HG02571 (cell line): Measurements from ENCODE around the gene NLRP10.
"Not testable (repeated sequence)": the region's sequence is repeated elsewhere in the genome, so short reads cannot be mapped to it uniquely, and the experiment has no call there.

Source experiments
- ATAC-seq: cut with Tn5 transposase; IDR thresholded peaks from one replicate; pipeline ENCODE4 v1.9.1; 2021; ENCODE audit warnings: mild to moderate bottlenecking, moderate library complexity; ENCODE audit not compliant: unreplicated experiment

NLRP10 gene, protein sequence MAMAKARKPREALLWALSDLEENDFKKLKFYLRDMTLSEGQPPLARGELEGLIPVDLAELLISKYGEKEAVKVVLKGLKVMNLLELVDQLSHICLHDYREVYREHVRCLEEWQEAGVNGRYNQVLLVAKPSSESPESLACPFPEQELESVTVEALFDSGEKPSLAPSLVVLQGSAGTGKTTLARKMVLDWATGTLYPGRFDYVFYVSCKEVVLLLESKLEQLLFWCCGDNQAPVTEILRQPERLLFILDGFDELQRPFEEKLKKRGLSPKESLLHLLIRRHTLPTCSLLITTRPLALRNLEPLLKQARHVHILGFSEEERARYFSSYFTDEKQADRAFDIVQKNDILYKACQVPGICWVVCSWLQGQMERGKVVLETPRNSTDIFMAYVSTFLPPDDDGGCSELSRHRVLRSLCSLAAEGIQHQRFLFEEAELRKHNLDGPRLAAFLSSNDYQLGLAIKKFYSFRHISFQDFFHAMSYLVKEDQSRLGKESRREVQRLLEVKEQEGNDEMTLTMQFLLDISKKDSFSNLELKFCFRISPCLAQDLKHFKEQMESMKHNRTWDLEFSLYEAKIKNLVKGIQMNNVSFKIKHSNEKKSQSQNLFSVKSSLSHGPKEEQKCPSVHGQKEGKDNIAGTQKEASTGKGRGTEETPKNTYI

GRCh38 chr11:7965386-7965785, at the start of gene NLRP10:
TSS of gene NLRP10 (minus strand) at chr11:7965447. CDS start at chr11:7963495, 1,952 bp downstream.
- no peak for ATAC-seq

DNA sequence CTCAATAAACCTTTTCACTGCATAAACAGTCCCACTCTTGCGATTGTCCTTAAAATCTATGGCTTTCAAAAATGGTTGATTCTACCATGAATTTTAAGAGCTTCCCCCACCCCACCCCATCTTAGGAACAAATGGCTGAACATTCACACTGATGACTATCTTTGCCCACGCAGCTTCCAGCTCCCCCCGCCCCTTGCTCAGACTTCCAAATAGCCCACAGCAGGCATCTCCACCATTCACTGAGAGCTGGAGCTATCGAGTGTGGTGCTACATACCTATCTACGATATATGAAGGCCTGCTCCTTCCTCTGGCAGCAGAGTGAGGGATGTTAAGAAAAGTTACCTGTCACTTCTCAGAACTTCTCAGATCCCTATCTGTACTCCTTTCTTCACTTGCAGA, 48.6 kb upstream of the NLRP10 start:
- ATAC-seq, result no peak

DNA sequence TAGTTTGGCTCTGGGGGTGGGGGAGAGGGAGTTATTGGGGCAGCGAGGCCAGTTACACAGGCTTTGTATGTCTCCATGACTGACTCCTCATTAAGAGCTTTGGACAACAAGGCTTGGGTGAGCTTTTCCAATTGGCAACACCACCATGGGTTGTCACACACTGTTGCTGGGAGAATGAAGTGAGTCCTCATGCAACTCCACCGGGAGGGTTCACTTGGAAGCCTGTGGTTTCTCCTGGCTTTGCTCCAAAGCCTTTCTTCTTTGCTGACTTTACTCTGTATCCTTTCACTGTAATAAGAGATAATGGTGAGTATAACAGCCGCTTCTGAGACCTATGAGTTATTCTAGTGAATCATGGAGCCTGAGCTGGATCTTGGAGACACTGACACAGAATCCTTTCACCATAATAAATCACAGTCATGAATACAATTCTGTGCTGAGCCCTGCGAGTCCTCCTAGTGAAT, 46.8 kb upstream of the NLRP10 start:
- ATAC-seq, result no peak

DNA sequence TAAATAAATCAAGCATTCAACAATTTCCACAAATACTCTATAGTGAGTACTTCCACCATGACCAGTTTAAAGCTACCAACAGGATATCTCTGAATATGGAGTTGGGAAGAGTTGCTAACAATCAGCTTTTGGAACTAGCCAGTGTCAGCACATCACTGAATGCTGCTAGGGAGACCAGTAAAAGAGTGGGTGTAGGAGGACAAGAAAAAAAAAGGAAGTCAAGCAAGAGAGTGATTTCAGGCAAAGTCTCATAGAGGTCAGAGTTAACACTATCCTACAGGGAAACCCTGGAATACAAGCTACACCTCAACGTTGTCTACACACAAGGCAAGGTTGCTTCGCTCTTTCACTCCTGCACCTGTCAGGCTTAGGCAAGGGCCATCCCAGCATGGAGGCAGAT, 46.1 kb upstream of the NLRP10 start:
- ATAC-seq, result no peak

GRCh38 chr11:8009856-8010255, 44.6 kb upstream of the NLRP10 start:
- ATAC-seq, result no peak

DNA sequence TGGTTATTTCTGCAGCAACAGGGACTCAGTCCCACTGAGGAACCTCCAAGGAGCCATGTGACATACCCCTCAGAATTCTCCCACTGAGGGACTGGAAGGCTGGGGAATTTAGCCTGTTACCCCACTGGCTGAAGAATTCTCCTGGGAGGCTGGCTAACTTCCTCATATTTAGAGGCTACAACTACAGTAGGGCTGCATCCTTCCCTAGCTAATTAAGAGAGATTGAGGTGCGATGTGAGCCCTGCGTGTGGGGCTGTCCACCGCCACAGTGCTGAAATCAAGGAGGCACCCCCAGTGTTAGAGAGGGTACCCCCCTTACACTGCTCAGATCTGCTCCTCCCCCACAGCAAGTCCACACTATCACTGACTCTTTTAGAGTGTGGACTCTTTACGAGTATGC, 43.0 kb upstream of the NLRP10 start:
- no peak for ATAC-seq

GRCh38 chr11:8006349-8006977, 41.2 kb upstream of the NLRP10 start:
- peak; percentile 56 for ATAC-seq

DNA sequence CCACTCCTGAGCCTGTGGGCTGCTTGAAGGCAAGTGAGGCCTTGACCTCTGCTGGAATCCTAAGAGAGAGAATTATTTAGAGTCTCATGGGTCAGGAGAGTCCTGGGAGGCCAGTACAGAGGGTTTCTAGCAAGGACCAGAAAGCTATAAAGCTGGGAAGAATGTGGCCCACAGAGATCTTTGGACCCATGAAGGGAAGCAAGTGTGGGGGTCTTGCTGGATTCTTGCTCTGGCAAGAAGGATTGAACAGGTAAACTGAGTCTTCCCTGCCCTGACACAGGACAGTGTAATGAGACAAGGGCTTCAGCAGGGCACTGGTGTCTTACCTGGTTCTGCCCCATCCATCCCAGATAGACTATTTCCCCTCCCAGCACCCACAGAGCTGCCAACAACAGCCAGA, 40.3 kb upstream of the NLRP10 start:
- no peak for ATAC-seq

GRCh38 chr11:8004008-8004407, 38.8 kb upstream of the NLRP10 start:
- no peak for ATAC-seq

DNA sequence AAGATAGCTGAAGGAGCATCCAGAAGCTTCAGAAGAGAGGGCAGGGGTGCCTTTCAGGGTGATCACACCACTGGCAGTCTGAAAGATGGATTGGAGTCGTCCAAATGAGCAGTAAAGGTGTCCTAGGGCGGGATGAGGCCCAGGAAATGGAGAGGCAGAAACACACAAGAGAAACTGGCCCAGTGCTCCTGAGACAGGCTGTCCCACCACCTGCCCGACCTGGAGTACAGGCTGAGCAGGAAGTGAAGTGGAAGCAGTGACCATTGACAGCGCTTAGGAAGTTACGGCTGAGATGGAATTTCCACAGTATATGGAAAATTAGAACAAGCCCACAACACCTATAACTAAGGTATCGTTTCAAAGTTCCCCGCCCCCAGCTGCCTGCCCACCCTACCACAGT, 37.9 kb upstream of the NLRP10 start:
- ATAC-seq, result no peak

- ATAC-seq, result no peak
Measured at GRCh38 chr11:8002676-8003075, 37.4 kb upstream of the NLRP10 start.

GRCh38 chr11:8000390-8000789, 35.1 kb upstream of the NLRP10 start:
- no peak for ATAC-seq

DNA sequence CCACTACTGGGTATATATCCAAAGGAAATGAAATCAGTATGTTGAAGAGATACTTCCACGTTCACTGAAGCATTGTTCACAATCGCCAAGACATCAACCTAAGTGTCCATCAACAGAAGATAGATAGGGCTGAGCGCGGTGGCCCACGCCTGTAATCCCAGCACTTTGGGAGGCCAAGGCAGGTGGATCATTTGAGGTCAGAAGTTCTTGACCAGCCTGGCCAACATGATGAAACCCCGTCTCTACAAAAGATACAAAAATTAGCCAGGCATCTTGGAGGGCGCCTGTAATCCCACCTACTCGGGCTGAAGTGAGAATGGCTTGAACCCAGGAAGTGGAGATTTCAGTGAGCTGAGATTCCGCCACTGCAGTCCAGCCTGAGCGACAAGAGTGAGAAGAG, 34.5 kb upstream of the NLRP10 start:
- no peak for ATAC-seq

GRCh38 chr11:7994581-7995278, 29.5 kb upstream of the NLRP10 start:
- ATAC-seq, result no peak

DNA sequence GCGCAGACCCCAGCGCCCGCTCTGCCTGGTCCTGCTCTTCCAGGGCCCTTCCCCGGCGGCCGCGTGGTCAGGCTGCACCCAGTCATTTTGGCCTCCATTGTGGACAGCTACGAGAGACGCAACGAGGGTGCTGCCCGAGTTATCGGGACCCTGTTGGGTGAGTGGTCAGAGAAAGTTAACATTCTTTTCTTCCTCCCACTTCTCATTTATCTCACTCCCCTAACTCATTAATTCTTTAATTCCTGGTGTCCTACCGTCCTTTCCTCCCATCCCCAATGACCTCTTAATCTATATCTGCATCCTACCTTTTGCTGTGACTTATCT, 22.3 kb upstream of the NLRP10 start:
- not testable (repeated sequence) for ATAC-seq

DNA sequence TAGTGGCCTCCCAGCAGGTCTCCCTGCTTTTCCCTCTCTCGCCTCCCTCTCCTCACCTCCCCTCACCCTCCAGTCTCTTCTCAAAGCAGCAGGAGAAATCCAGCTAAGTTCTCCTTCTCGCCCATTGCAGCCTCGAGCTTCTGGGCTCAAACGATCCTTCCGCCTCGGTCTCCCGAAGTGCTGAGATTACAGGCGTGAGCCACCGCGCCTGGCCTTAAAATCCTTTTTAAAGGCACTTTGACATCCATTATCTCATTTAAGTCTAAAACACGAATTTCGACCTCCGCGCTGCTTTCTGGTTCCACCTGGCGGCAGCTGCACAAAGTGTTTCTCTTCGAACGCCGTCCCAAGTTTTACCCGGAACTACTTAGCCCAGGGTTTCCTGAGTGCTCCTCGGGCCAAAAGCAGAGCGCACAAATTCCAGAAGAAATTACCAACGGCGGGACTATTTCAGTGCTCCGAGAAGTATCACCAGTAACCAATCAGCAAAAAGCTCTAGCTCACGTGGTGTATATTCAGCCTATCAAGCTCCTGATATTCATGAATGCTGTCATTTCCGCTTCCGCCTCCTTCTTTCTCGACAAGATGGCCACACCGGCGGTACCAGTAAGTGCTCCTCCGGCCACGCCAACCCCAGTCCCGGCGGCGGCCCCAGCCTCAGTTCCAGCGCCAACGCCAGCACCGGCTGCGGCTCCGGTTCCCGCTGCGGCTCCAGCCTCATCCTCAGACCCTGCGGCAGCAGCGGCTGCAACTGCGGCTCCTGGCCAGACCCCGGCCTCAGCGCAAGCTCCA, 21.7 kb upstream of the NLRP10 start, which contains the start of gene EIF3F:
Gene EIF3F, plus strand, starts transcription at position 570 of the 792 bp plus-strand sequence. Its CDS starts 16 bp downstream, at position 586.
- peak; percentile 96 for ATAC-seq

GRCh38 chr11:7983832-7984590, 18.8 kb upstream of the NLRP10 start:
- no peak for ATAC-seq

DNA sequence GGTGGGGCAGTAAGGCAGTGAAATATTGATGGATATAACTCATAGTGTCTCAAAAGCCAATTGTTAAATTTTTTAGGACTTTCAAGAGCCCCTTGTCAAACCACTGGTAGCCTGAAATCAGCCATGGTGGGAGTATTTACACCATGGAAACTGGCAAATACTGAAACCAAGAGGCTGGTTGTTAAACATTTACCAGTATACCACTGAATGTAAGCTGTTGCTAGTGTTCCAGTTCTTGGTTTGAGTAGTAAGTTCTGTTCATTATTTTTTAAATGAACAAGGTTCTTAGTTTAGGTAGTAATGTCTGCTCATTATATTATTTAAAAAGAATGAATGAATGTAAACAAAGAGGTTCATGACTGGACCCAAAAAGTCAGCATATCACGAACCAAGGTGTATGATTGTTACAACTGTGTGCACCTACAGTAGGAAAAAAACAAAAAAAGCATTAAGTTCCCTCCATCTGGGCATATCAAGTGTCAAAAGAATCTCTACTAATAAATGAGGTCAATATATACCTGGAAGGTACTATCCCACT, 17.4 kb upstream of the NLRP10 start:
- peak; percentile 34 for ATAC-seq

GRCh38 chr11:7981619-7982157, 16.4 kb upstream of the NLRP10 start:
- no peak for ATAC-seq
